Colonic mucosa (tissue), 4 donors: ENCODE measurements around the gene SLC25A34. TPM values are rescaled to one million over a fixed set of nuclear protein-coding genes. Genes with fewer than 3 reads are reported as not detected.

Experiments used
- DNase-seq: peaks from one replicate; pipeline ENCODE4 v3.0.0-alpha.2; 2020
- H3K27ac ChIP-seq: fragments of 200-600 bp; one replicate; pipeline ENCODE4 v1.8.0; 2021
- H3K27me3 ChIP-seq: fragments of 200-600 bp; one replicate; pipeline ENCODE4 v1.8.0; 2021
- H3K36me3 ChIP-seq: fragments of 200-600 bp; one replicate; pipeline ENCODE4 v1.8.0; 2021
- H3K4me1 ChIP-seq: fragments of 200-600 bp; one replicate; pipeline ENCODE4 v1.8.0; 2021; ENCODE audit warnings: mild to moderate bottlenecking
- H3K4me3 ChIP-seq: fragments of 200-600 bp; one replicate; pipeline ENCODE4 v1.8.0; 2021
- H3K9ac ChIP-seq, 2 donors: one replicate each; pipeline ENCODE4 v1.7.0; 2013; ENCODE audit warnings: control low read depth in 2 of 2, low read depth in 2 of 2, low read length in 2 of 2
- H3K9me3 ChIP-seq: fragments of 200-600 bp; one replicate; pipeline ENCODE4 v1.8.0; 2021
- intact Hi-C: fragments of 100-400 bp; cut with DNase I; formaldehyde crosslinking; loops from one replicate; pipeline ENCODE4 v1.14.1; 2022
- total RNA-seq, 2 donors: library from RNA; stranded (reverse); fragmentation: NEBNext Ultra II Directional in 1 of 2; extraction: Animal tissue kit (Norgen Biotek cat#: 25700) in 1 of 2; gene quantifications; one replicate each; pipeline ENCODE4 v1.2.1, GENCODE V29; 2021
- TF ChIP-seq, protein P1 (sequence below): fragments of 200-600 bp; IDR thresholded peaks from one replicate; pipeline ENCODE4 v1.8.0; 2022; ENCODE audit warnings: antibody characterized with exemption, mild to moderate bottlenecking
- donor health status: healthy.
- donor health status: DM: no; HTN: no; CAD: no.
- donor health status: DM: no; HTN: no; CAD: no.

The SLC25A34 gene
- total RNA-seq, 2 donors from 2014 or later: 3.2 to 16.0 TPM

DNA sequence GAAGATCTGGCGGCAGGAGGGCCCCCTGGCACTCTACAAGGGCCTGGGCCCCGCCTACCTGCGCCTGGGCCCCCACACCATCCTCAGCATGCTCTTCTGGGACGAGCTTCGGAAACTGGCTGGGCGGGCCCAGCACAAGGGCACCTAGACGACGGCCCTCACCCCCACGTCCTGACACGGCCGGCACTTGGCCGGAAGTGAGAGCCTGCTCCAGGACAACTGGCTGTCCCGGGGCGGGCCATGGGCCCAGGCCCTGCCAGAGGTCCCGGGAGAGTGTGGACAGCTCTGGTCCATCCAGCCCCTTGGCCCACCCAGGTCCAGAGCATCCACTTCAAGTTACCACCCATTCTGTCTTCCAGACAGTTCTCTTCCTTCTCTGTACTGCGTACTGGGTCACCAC is 3.2 kb downstream of the SLC25A34 start:
- no peak for DNase-seq
- Histone ChIP-seq H3K9ac (no peak overlapping the region), H3K36me3 (no peaks in the 10 kb centered on the region), H3K4me1 (peaks cover 5% of the 10 kb centered on the region), H3K27ac (no peak overlapping the region), H3K27me3 (no peaks in the 10 kb centered on the region), H3K9me3 (no peaks in the 10 kb centered on the region), H3K4me3 (no peak overlapping the region)
- intact Hi-C loops: no loop called here
- TF ChIP-seq, protein P1, sequence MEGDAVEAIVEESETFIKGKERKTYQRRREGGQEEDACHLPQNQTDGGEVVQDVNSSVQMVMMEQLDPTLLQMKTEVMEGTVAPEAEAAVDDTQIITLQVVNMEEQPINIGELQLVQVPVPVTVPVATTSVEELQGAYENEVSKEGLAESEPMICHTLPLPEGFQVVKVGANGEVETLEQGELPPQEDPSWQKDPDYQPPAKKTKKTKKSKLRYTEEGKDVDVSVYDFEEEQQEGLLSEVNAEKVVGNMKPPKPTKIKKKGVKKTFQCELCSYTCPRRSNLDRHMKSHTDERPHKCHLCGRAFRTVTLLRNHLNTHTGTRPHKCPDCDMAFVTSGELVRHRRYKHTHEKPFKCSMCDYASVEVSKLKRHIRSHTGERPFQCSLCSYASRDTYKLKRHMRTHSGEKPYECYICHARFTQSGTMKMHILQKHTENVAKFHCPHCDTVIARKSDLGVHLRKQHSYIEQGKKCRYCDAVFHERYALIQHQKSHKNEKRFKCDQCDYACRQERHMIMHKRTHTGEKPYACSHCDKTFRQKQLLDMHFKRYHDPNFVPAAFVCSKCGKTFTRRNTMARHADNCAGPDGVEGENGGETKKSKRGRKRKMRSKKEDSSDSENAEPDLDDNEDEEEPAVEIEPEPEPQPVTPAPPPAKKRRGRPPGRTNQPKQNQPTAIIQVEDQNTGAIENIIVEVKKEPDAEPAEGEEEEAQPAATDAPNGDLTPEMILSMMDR: no peak

DNA sequence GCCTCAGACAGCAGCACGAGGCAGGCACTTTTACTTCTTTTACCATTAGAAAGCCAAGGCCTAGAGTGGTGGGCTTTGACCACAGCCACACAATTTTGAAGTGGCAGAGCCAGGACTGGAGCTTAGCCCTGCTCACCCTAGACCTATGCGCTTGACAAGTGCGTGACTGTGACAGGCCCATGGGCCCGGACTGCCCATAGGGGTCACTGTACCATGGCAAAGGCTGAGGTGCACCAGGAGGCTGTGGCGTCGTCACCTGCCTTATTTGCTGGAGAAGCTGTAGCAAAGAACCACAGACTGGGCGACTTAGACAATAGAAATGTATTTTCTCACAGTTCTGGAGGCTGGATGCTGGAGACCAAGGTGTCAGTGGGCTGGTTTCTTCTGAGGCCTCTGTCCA is 3.7 kb downstream of the SLC25A34 start:
- Histone ChIP-seq H3K36me3 (no peaks in the 10 kb centered on the region), H3K27me3 (no peaks in the 10 kb centered on the region), H3K9me3 (no peaks in the 10 kb centered on the region), H3K9ac (no peak overlapping the region), H3K27ac (no peak overlapping the region), H3K4me1 (peaks cover 5% of the 10 kb centered on the region), H3K4me3 (no peak overlapping the region)
- no peak for DNase-seq
- TF ChIP-seq, protein P1: no peak
- intact Hi-C loops: no loop called here

DNA sequence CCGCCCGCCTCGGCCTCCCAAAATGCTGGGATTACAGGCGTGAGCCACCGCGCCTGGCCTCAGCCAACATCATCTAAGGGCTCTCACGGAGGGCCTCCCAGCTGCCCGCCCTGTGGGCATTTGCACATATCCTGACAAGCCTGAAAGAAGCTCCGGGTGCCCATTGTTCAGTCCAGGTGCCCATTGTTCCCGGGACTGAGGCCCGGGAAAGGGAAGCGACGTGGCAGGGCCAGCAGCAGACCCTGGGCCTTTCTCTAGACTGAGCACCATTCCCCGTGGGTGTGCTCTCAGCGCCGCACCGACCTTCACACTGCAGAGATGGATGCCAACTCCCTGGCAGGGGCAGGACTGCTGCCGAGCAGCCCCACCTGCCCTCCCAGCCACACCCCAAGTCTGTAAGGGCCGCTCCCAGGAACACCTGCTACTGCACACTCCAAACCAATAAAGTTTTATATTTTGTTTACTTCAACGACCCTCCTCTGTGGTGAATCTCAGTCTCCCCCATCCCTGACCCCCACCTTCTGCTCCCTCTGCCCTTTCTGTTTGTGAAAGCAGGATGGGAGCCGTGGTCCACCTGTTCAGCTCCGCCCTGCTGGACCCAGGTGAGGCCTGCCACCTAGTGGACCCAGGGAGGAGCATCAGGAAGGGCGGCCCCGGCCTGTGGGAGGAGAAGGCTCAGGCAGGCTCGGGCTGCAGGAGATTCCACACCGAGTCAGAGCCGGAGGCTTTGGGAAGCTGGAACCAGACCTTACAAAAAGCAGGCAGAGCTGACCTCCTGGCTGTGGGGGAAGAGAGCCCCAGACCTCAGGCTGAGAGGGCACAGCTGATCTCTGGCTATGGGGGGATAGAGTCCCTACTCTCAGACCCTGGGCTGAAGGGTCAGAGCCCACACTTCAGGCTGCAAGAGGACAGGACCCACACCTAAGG is 5.1 kb downstream of the SLC25A34 start:
- Histone ChIP-seq H3K9me3 (no peaks in the 10 kb centered on the region), H3K9ac (peak overlapping the region; percentile 48 to 85), H3K36me3 (no peaks in the 10 kb centered on the region), H3K4me3 (no peak overlapping the region), H3K4me1 (no peaks in the 10 kb centered on the region), H3K27me3 (no peaks in the 10 kb centered on the region), H3K27ac (peak overlapping the region; percentile 50)
- peak; percentile 93 for DNase-seq
- intact Hi-C loops: no loop called here
- TF ChIP-seq, protein P1: peak; percentile 82

DNA sequence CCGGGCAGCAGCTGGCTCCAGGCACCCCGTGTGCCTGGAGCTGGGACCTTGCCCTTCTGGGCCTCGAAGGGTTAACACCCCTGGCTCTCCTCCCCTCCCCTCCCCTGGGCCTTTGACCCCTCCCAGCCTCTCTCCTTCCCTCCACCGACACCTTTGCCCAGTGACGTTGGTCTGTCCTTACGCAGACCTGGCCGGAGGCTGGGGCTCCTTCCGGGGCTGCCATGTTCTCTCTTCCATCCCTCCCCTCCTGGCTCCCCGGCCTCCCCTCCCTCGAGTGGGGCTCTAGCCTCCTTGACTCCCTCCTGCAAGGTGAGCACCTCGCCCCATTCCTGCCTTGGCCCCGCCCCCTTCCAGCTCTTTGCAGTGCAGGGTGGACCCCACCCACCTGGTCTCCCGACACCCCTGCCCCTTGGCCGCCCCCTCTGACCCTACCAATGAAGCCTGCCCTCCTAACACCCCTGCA is 6.3 kb downstream of the SLC25A34 start, which contains the start of gene TMEM82:
Gene TMEM82, plus strand, starts transcription at position 161 of the 463 bp plus-strand sequence. Its CDS starts 61 bp downstream, at position 222.
- DNase-seq: peak; percentile 78

DNA sequence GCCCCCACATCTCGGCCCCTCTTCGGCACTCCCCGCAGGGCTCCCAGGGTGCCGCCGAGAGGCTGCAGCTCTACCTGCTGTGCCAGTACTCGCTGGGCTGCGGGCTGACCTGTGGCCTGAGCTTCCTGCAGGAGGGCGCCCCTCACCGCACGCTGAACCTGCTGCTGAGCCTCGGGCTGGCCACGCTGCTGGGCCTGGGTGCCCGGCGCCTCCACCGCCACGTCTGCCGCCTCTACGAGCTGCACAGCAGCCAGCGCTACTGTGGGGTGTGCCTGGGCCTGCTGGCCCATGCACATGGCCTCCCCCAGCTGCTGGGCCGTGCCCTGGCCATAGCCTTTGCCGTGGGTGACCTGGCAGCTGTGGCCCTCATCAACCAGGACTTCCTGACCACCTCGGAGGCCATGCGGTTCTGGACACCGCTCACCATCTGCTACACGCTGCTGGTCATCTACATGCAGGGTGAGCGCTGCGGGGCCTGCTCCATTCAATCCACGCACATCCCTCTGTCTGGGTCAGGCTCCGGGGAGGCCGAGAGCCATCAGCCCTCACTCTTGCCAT is 8.1 kb downstream of the SLC25A34 start:
- Histone ChIP-seq H3K27ac (no peak overlapping the region), H3K9me3 (no peaks in the 10 kb centered on the region), H3K4me3 (no peak overlapping the region), H3K27me3 (no peaks in the 10 kb centered on the region), H3K36me3 (no peaks in the 10 kb centered on the region), H3K4me1 (no peaks in the 10 kb centered on the region), H3K9ac (no peak overlapping the region)
- TF ChIP-seq, protein P1: no peak
- intact Hi-C loops: no loop called here
- no peak for DNase-seq

More for the DNA sequence above, 6.3 kb downstream of the SLC25A34 start, which contains the start of gene TMEM82:
- Histone ChIP-seq H3K36me3 (no peaks in the 10 kb centered on the region), H3K27ac (peak within 1 kb of the TSS; percentile 50), H3K27me3 (no peaks in the 10 kb centered on the region), H3K9me3 (no peaks in the 10 kb centered on the region), H3K4me3 (peak within 1 kb of the TSS; percentile 12), H3K9ac (peak within 1 kb of the TSS; percentile 53 to 85), H3K4me1 (no peaks in the 10 kb centered on the region)
- TF ChIP-seq, protein P1: no peak
- intact Hi-C loops: no loop called here
